Fibroblast of skin of left biceps (primary cell): ENCODE data around the gene TRPC4AP.

Source experiments
- DNase-seq, 2 experiments: peaks; one replicate each; pipeline ENCODE4 v3.0.0-alpha.2; 2013; ENCODE audit warnings: low read depth in 2 of 2

TRPC4AP gene

GRCh38 chr20:34986311-34987287 is 106.0 kb downstream of the TRPC4AP start:
- no peak for DNase-seq

GRCh38 chr20:34985461-34986310 is 106.9 kb downstream of the TRPC4AP start:
- DNase-seq: no peak

DNA sequence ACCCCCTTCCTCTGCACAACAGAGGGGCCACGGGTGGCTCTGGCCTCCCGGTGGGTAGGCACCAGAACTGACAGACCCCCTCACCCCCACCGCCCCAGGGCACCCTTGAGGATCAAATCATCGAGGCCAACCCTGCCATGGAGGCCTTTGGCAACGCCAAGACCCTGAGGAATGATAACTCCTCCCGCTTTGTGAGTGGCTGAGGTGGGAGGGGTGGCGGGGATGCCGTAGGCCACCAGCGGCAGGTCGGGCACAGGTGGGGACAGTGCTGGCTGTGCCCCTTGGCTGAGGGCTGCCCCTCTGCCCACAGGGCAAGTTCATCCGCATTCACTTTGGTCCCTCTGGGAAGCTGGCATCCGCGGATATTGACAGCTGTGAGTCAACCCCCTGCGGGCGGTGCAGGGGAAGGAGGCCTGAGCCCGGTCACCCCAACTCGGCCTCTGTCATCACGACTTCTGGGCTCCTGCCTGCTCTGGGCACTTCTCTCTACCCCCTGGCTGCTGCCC is 107.8 kb downstream of the TRPC4AP start:
- no peak for DNase-seq

GRCh38 chr20:34983995-34984735 is 108.4 kb downstream of the TRPC4AP start:
- no peak for DNase-seq

DNA sequence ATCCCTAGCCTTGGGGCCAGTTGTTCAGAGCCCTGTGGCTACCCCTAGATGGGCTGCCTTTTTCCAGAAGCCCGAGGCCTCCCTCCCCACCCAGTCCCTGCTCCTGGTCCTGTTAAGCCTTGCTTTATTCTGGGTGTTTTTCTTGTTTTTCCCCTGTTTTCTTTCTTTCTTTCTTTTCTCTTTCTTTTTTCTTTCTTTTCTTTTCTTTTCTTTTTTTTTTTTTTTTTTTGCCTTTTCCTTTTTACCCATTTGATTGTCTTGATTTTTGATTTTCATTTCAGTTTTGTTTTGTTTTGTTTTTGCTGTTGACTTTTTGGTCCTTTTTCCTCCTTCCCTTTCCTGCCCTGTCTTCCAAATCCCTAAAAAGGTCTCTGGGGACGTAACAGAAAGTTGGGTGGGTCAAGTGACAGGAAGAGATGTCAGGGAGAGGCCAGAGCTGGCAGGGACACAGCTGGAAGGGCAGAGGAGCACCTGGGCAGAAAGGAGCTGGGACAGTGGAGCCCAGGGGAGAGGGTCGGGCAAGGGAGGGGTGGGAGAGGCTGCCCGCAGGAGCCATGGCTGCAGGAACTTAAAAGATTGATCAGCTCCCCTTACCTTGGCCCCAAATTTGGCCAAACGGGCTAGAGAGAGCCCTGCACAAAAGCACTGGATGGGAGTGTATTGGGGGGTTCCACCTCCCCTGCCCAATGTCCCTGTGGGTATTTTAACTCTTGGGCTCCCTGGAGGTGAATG is 109.4 kb downstream of the TRPC4AP start:
- no peak for DNase-seq

GRCh38 chr20:34982270-34983088 is 110.1 kb downstream of the TRPC4AP start:
- DNase-seq: no peak

DNA sequence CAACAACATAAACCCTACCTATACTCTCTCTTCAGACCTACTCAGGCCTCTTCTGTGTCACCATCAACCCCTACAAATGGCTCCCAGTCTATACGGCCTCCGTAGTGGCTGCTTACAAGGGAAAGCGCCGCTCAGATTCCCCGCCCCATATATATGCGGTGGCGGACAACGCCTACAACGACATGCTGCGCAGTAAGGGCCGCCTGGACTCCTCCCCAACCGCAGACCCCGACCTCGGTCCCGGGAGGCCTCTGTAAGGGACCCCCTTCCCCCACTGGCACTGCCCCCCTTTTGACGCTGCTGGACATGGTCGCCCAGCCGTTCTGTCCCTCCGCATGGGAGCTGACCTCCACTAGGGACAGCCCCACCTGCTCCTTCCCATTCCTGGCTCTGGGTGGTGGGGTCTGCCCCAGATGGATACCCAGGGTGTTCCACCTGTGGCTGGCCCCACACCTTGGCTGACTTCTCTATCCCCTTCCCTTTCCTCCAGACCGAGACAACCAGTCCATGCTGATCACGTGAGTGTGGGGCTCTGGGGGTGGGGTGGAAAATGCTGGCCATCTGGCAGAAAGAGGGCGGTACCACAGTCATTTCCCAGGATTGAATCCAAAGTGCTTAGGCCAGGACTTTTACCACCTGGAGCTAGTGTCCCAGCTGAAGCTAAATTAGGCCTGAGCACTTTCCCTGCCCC is 111.9 kb downstream of the TRPC4AP start:
- no peak for DNase-seq

- DNase-seq: no peak
These were observed 113.0 kb downstream of the TRPC4AP start for GRCh38 chr20:34979366-34980153.

DNA sequence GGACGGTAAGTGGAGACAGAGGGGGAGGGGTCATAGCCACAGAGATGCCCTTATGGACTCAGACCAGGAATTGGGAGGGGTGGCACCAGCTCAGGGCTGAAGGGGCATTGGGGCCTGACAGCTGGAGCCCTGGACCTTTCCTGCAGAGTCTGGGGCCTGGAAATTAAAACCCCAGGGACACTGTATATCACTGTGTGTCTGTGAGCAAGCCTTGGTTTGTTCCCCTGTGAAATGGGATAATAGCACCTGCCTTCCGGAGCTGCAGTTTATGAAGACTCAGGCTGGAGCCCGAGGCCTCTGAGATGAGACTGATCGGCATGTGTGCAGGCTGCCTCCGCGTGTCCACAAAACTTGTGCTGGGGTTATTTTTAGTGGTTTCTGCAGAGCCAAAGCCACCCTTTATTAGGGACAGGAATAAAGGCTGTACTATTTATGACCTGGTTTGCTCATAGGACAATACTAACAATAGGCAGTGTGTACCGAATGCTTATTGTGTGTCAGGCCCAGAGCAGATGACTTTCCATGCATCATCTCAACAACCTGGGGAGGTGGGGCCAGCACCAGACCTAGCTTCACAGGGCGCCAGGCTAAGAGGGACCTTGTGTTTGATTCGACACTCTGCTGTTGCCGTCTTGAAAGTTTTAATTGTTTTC is 114.4 kb downstream of the TRPC4AP start:
- no peak for DNase-seq

DNA sequence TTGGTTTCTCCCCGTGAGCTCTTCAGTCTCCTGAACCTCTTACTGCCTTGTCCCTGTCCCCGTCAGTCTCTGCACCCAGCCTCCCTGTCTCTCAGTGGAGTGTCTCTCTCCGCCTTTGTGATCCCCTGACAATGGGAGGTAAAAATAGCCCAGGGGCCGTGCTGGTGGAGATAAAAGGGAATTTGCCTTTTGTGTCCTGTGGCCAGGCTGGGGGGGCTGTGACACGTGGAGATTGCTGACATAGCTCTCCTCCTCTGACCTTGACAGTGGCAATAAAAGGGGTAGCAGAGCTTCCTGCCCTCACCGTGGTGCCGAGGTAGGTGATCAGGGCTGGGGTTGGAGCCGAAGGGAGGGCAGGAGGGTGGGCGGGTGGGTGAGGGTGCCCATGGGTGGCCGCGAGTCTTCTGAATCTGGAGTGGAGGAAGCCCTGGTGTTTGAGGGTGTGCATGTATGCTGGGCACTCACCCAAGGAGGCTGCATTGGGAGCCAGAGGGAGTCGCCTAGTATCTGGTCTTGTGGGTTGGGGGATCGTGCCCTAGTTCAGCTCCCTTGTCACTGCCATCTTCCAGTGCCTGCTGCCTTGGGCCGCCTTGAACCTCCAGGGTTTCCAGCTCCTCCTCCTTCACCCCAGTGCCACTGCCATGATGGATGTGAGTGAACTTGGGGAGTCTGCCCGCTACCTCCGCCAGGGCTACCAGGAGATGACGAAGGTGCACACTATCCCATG is 115.1 kb downstream of the TRPC4AP start:
- DNase-seq: no peak

DNA sequence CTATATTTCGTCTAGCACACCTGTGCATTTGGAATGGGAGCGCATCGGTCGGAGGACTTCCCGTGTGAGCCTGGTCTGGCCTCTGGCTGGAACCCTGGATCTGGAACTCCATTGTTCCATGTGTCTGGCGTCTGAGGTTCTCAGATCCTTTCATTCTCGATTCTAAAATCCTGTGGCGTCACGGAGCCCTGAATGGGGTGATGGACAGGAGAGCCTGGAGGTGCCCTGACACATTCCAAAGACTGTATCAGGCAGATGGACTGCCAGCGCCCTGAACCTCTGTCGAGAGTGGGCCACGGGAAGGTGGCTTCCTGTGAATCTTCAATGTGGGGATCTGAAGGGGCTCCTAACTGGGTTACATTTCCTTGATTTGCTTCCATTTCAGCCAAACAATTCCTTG is 116.3 kb downstream of the TRPC4AP start:
- no peak for DNase-seq

- no peak for DNase-seq
These were observed 118.4 kb downstream of the TRPC4AP start for GRCh38 chr20:34974246-34974645.

- DNase-seq: no peak
These were observed 120.9 kb downstream of the TRPC4AP start for GRCh38 chr20:34971561-34972235.

DNA sequence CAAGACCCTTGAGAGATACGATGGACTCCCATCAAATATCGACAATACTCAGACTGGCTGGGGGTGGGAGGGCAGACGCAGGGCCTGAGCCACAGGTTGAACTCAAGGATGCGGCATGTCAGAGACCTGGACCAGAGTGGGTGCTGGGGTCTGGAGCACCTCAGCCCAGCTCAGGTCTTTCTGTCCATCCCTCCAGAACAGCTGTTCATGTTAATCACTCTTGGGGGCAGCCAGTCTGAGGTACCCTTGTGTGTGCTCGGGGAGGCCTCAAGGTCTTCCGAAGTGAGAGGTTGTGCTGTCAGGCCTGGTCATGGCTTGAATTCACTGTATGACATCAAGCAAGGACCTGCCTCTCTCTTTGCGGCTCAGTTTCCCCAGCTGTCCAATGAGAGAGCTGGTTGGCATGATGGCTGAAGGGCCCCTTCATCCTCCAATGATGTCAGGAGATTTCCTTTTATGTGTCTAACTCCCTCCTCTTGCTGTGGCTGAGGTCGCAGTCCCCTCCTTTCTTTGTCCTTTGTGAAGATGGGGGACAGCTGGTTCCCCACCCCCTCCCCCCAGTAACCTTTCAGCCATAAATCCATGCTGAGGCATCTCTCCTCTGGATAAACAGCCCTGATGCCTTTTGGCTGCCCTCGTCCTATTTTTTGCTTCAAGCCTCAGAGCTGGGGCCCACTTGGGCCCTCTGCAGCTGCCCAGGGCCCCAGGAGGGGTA is 121.6 kb downstream of the TRPC4AP start:
- no peak for DNase-seq

DNA sequence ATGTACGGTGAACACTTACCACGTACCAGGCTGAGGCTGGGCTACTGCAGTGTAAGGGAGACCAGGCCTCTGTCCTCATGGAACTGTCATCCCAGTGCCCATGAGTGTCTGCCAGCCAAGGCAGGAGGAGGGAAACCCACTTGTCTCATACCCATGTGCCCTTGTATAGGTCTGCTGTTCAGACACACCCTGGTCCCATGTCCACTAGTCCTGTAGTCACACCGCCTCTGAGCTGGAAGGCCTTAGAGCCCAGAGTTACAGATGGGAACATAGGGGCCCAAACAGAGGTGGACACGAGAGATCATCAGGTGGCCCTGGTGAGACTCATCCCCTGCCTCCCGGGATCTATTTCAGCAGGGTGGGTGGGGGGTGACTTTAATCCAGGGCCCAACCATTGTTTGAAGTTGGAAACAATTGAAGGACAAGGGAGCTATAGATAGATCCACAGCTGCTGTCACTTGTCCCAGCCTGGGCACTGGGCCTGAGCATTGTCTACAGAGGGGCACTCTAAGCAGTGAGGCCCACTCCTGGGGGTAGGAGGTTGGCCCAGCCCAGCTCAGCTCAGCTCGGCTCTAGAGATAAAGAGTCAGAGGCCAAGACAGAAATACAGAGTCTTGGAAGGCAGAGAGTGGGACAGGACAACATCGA is 122.3 kb downstream of the TRPC4AP start:
- no peak for DNase-seq
